K562 (cell line): ENCODE data around the gene ABHD10. TPM values are rescaled to one million over a fixed set of nuclear protein-coding genes. Genes with fewer than 3 reads are reported as not detected.

ENCODE experiments used
- ATAC-seq: fragments of 200-7000 bp; cut with Tn5 transposase; 3 replicates; pipeline ENCODE4 v1.9.1; 2020; ENCODE audit warnings: moderate library complexity
- BruUV-seq: library from RNA; stranded (reverse); fragments of 400-500 nt; replicated peaks from 2 replicates; lab custom pipeline; 2021; lab: Mats Ljungman, UMichigan
- CTCF ChIA-PET: fragments of 300-600 bp; formaldehyde crosslinking; extraction: SDS; loops from one replicate; lab custom pipeline; 2021; ENCODE audit warnings: low intra/inter-chr PET ratio; lab: Yijun Ruan, JAX
- POLR2A ChIA-PET: fragments of 300-600, 350-650 bp; sonication (Branson Sonifier 250); formaldehyde crosslinking; extraction: SDS; loops from one replicate; lab custom pipeline; 2021; ENCODE audit warnings: antibody characterized with exemption, inconsistent platforms; lab: Yijun Ruan, JAX
- DNase-seq, 4 experiments: peaks; one replicate each; pipeline versions ENCODE4 v3.0.0 to v3.0.0-alpha.2; 2011 to 2018; ENCODE audit warnings: low spot score in 3 of 4, mixed read lengths in 3 of 4; ENCODE audit errors: extremely low read depth in 1 of 4
- FAIRE-seq: peaks from 2 replicates; lab custom pipeline; 2011; peaks lifted over from hg19 to GRCh38; lab: Jason Lieb, UNC
- H2AFZ ChIP-seq: 2 replicates; pipeline ENCODE4 v1.6.0; 2011; ENCODE audit warnings: low read depth, low read length, control low read depth, inconsistent platforms
- H3K27ac ChIP-seq: fragments of 200-600 bp; 3 replicates; pipeline ENCODE4 v1.8.0; 2011; ENCODE audit warnings: low read depth, mild to moderate bottlenecking, control low read depth, inconsistent platforms, low read length, moderate library complexity, mixed read lengths; ENCODE audit errors: extremely low read depth
- H3K27me3 ChIP-seq, 2 experiments: fragments of 300-600 bp in 1 of 2; 2 replicates in 1 of 2; 3 replicates in 1 of 2; pipeline versions ENCODE4 v1.6.0 to v1.8.0; 2011; ENCODE audit warnings: inconsistent platforms in 2 of 2, low read length in 2 of 2, mild to moderate bottlenecking in 1 of 2, mixed read lengths in 1 of 2, moderate library complexity in 1 of 2; ENCODE audit not compliant: control insufficient read depth in 2 of 2, insufficient read depth in 2 of 2
- H3K36me3 ChIP-seq: fragments of 300-600 bp; 3 replicates; pipeline ENCODE4 v1.8.0; 2011; ENCODE audit warnings: mild to moderate bottlenecking, low read length, inconsistent platforms; ENCODE audit not compliant: control insufficient read depth, insufficient read depth
- H3K4me1 ChIP-seq, 2 experiments: fragments of 200-600 bp in 1 of 2; replicated peaks in 1 of 2; 2 replicates in 1 of 2; 3 replicates in 1 of 2; pipeline versions ENCODE4 v1.5.1 to v1.8.0; 2011; ENCODE audit warnings: inconsistent platforms in 2 of 2, low read length in 2 of 2, mild to moderate bottlenecking in 1 of 2, mixed read lengths in 1 of 2, moderate library complexity in 1 of 2; ENCODE audit not compliant: control insufficient read depth in 2 of 2, insufficient read depth in 2 of 2
- H3K4me2 ChIP-seq: 2 replicates; pipeline ENCODE4 v1.6.1; 2011; ENCODE audit warnings: low read length, control low read depth, inconsistent platforms, mixed read lengths; ENCODE audit not compliant: insufficient read depth
- H3K4me3 ChIP-seq: fragments of 200-600 bp; sonication (generic), shearing (Covaris generic); 2 replicates; pipeline ENCODE4 v1.5.1; 2016; ENCODE audit warnings: control low read depth, inconsistent platforms
- H3K79me2 ChIP-seq: fragments of 200-600 bp; 3 replicates; pipeline ENCODE4 v1.8.0; 2011; ENCODE audit warnings: low read length, inconsistent platforms; ENCODE audit not compliant: control insufficient read depth, insufficient read depth
- H3K9ac ChIP-seq, 2 experiments: 2 replicates each; pipeline versions ENCODE4 v1.6.0 to v1.6.1; 2011; ENCODE audit warnings: low read depth in 2 of 2, low read length in 2 of 2, control low read depth in 1 of 2, inconsistent platforms in 1 of 2, mild to moderate bottlenecking in 1 of 2, mixed read lengths in 1 of 2; ENCODE audit not compliant: insufficient read depth in 1 of 2
- H3K9me1 ChIP-seq: one replicate; pipeline ENCODE4 v1.6.0; 2011; ENCODE audit warnings: inconsistent platforms, mild to moderate bottlenecking, low read length, moderate library complexity; ENCODE audit not compliant: control insufficient read depth, insufficient read depth
- H3K9me3 ChIP-seq: replicated peaks from 2 replicates; pipeline ENCODE4 v1.5.1; 2011; ENCODE audit warnings: low read depth, low read length, inconsistent platforms; ENCODE audit not compliant: control insufficient read depth, insufficient read depth
- H4K20me1 ChIP-seq: replicated peaks from 2 replicates; pipeline ENCODE4 v1.6.1; 2011; ENCODE audit warnings: low read length, inconsistent platforms, mixed read lengths; ENCODE audit not compliant: control insufficient read depth, insufficient read depth
- BRF2 ChIP-seq: IDR thresholded peaks from 3 replicates; pipeline ENCODE4 v1.6.1; 2011; ENCODE audit warnings: borderline replicate concordance, mild to moderate bottlenecking; ENCODE audit not compliant: insufficient read length, insufficient read depth
- USF2 ChIP-seq: sonication (generic); formaldehyde crosslinking; IDR thresholded peaks from 2 replicates; pipeline ENCODE4 v1.5.0; 2020; ENCODE audit warnings: missing genetic modification reagents
- ZBTB5 ChIP-seq: fragments of 450-650 bp; IDR thresholded peaks from 2 replicates; pipeline ENCODE4 v1.6.1; 2017; ENCODE audit warnings: antibody characterized with exemption
- ZNF311 ChIP-seq: fragments of 250-450 bp; sonication (Bioruptor Pico); IDR thresholded peaks from 2 replicates; pipeline ENCODE4 v1.4.0; 2020; ENCODE audit warnings: mild to moderate bottlenecking, moderate library complexity
- WGBS: fragments of 100-300 bp; shearing (Covaris generic); methylation state at CpG from one replicate; pipeline ENCODE4 v1.1.6; 2016; ENCODE audit warnings: low coverage, mixed read lengths; ENCODE audit not compliant: insufficient coverage; ENCODE audit errors: missing lambda C conversion rate; 5-methylcytosine and 5-hydroxymethylcytosine counted together
- in situ Hi-C: fragments of 300-500 bp; cut with MboI; formaldehyde crosslinking; loops from 4 replicates; pipeline ENCODE4 v1.15.0; 2018; ENCODE audit warnings: inconsistent platforms, mixed read lengths
- intact Hi-C: fragments of 100-400 bp; cut with micrococcal nuclease; formaldehyde crosslinking; loops from 2 replicates; pipeline ENCODE4 v1.14.2; 2022
- polyA plus RNA-seq, 8 experiments: library from polyadenylated mRNA; depleted of rRNA in 4 of 8; stranded (reverse) in 5 of 8; unstranded in 3 of 8; fragments of >200 nt; fragmentation: Nextera tagmentation in 2 of 8; fragmentation: Illumina TruSeq in 1 of 8; extraction: Ambion mirVana in 2 of 8; extraction: Trizol in 1 of 8; gene quantifications; 2 replicates each; pipeline versions ENCODE4 v1.2.1 to v1.2.3, GENCODE V29; 2011 to 2014; ENCODE audit warnings: inconsistent platforms in 1 of 8, missing spikeins in 1 of 8
- total RNA-seq, 7 experiments: library from RNA; depleted of rRNA in 6 of 7; stranded (reverse); fragments of >200 nt in 6 of 7; fragmentation: Illumina TruSeq in 2 of 7; extraction: Trizol in 2 of 7; gene quantifications; 2 replicates each; pipeline versions ENCODE4 v1.2.1 to v1.2.3, GENCODE V29; 2011 to 2021; ENCODE audit warnings: low replicate concordance in 1 of 7

The ABHD10 gene
- total and polyA plus RNA-seq, 9 of the 15 experiments (the other 6 are each of a cell fraction or from before 2014, with no cell fraction given), result 6.1 to 29.5 (median 11.5) TPM

- TF ChIP-seq BRF2 (no peak), ZBTB5 (no peak), USF2 (CRISPR knock-in tag) (no peak), ZNF311 (no peak)
- CTCF ChIA-PET, result no interaction called here
- no peak for FAIRE-seq
- no peak overlapping the region for H3K4me3 ChIP-seq
- H4K20me1 ChIP-seq, result no peaks in the 10 kb centered on the region
- no peak overlapping the region for H3K27ac ChIP-seq
- H3K9me3 ChIP-seq, result no peaks in the 10 kb centered on the region
- H3K4me1 ChIP-seq, result no peaks in the 10 kb centered on the region
- H3K9ac ChIP-seq, result no peak overlapping the region
- no peak overlapping the region for H3K4me2 ChIP-seq
- DNase-seq, result no peak
- in situ Hi-C loops, result no loop called here
- H2AFZ ChIP-seq, result no peak overlapping the region
- no peak for ATAC-seq
- intact Hi-C loops, result no loop called here
- WGBS, result 0% methylated on average over 1 of the region's 1 CpG
- H3K79me2 ChIP-seq, result no peaks in the 10 kb centered on the region
- POLR2A ChIA-PET, result no interaction called here
- H3K36me3 ChIP-seq, result no peaks in the 10 kb centered on the region
- no peaks in the 10 kb centered on the region; a peak in 1 of 5 replicates for H3K27me3 ChIP-seq
- no TSS peak for BruUV-seq
- no peaks in the 10 kb centered on the region for H3K9me1 ChIP-seq
Measured at GRCh38 chr3:111947231-111947630, 31.6 kb upstream of the ABHD10 start.
